AG04450 (cell line): ENCODE results near the gene WDR72. TPM values are rescaled to one million over a fixed set of nuclear protein-coding genes. Genes with fewer than 3 reads are reported as not detected.

Experiments
- CTCF ChIA-PET: fragments of 300-600, 350-600 bp; formaldehyde crosslinking; extraction: SDS; loops from one replicate; lab custom pipeline; 2022; ENCODE audit warnings: antibody characterized with exemption, inconsistent platforms; lab: Charles Lee
- POLR2A ChIA-PET: fragments of 350-600 bp; formaldehyde crosslinking; extraction: SDS; loops from one replicate; lab custom pipeline; 2021; ENCODE audit warnings: antibody characterized with exemption, inconsistent platforms; lab: Yijun Ruan, JAX
- DNase-seq: peaks from one replicate; pipeline ENCODE4 v3.0.0-alpha.2; 2011; ENCODE audit warnings: low read depth, low spot score
- H3K27ac ChIP-seq: one replicate; pipeline ENCODE4 v1.5.1; 2012; ENCODE audit warnings: low read depth, low read length, control low read depth
- H3K27me3 ChIP-seq: one replicate; pipeline ENCODE4 v1.6.0; 2012; ENCODE audit warnings: low read length; ENCODE audit not compliant: control insufficient read depth, insufficient read depth
- H3K4me3 ChIP-seq: 2 replicates; pipeline ENCODE4 v1.5.1; 2011; ENCODE audit warnings: mild to moderate bottlenecking, low read depth, low read length, control low read depth
- H3K9me3 ChIP-seq: 2 replicates; pipeline ENCODE4 v1.5.1; 2012; ENCODE audit warnings: low read length; ENCODE audit not compliant: control insufficient read depth, insufficient read depth
- polyA plus RNA-seq: library from polyadenylated mRNA; depleted of rRNA; stranded (reverse); fragments of >200 nt; gene quantifications from 2 replicates; pipeline ENCODE4 v1.2.3, GENCODE V29; 2011
- TF ChIP-seq, protein P1 (sequence below): IDR thresholded peaks from 2 replicates; pipeline ENCODE4 v1.5.1; 2011; ENCODE audit warnings: low read depth, low read length, control low read depth, inconsistent platforms

The WDR72 gene
- polyA plus RNA-seq, 1 experiment, result 0.02 TPM

DNA sequence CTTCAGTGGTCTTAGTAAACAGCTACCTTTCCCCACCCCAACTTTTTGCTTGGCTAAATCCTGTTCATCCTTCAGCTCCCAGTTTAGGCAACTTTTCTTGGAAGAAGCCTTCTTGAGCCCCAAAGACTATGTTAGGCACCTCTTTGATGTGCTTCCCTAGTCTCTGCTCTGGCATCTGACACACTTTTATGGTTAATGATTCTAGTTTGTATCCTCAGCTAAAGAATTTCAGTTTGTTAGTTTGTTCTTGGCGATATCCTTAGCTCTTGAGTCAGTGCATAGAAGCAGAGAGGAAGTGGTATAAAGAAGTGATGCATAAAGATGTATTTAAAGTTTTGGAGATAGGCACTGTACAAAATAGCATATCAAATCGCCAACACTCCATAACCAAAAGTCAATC, 168.4 kb downstream of the WDR72 start:
- ChIA-PET CTCF (no interaction called here), POLR2A (no interaction called here)

DNA sequence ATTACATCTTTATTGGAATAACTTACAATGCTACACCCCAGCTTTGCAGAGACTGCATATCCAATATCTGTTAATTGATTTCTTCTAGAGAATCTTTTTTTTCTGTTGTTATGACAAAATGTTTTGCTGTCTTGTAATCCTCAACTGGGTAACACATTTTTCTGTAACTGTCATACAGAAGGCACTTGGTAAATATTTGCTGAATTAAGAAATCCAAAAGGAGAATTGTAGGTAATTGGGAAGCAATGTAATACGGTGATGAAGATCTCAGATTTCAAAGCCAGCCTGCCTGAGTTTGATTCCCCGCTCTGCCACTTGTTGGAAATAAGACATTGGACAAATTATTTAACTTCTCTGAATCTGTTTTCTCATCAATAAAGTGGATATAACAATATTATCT, 169.1 kb downstream of the WDR72 start:
- Histone ChIP-seq H3K27ac (no peak overlapping the region), H3K9me3 (no peaks in the 10 kb centered on the region; the same call in 1 of the 2 replicates), H3K27me3 (no peaks in the 10 kb centered on the region), H3K4me3 (no peak overlapping the region)
- POLR2A ChIA-PET, result no interaction called here
- TF ChIP-seq, protein P1, sequence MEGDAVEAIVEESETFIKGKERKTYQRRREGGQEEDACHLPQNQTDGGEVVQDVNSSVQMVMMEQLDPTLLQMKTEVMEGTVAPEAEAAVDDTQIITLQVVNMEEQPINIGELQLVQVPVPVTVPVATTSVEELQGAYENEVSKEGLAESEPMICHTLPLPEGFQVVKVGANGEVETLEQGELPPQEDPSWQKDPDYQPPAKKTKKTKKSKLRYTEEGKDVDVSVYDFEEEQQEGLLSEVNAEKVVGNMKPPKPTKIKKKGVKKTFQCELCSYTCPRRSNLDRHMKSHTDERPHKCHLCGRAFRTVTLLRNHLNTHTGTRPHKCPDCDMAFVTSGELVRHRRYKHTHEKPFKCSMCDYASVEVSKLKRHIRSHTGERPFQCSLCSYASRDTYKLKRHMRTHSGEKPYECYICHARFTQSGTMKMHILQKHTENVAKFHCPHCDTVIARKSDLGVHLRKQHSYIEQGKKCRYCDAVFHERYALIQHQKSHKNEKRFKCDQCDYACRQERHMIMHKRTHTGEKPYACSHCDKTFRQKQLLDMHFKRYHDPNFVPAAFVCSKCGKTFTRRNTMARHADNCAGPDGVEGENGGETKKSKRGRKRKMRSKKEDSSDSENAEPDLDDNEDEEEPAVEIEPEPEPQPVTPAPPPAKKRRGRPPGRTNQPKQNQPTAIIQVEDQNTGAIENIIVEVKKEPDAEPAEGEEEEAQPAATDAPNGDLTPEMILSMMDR, result no peak
- CTCF ChIA-PET, result no interaction called here
- no peak for DNase-seq

More for the DNA sequence above, 168.4 kb downstream of the WDR72 start:
- DNase-seq, result no peak
- Histone ChIP-seq H3K27ac (no peak overlapping the region), H3K27me3 (no peaks in the 10 kb centered on the region), H3K9me3 (no peaks in the 10 kb centered on the region; the same call in 1 of the 2 replicates), H3K4me3 (no peak overlapping the region)
- TF ChIP-seq, protein P1, result no peak

DNA sequence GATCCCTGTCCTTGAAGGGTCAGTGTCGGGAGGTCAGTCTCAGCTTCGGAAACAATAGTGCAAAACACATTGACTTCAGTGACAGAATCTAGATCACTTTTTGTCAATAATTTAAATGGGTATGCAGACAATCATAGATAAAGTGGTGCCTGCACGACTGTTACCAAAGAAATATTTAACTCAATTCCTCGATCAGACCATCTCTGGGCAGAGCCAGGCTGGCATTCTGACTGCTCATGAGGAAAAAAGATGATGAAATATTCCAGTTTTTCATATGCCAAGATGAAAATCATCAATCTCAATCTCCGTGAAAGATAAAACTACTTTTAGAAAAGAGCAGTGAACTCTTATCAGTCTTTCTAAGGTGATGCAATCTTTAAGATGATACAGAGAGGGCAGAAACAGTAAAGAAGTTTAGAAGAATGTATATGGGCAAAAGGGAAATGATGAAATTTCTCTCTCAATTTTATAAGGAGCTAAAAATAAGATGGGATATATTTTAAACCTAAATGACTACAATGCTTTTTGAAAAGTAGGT, 169.9 kb downstream of the WDR72 start:
- Histone ChIP-seq H3K4me3 (no peak overlapping the region), H3K27me3 (no peaks in the 10 kb centered on the region), H3K27ac (no peak overlapping the region), H3K9me3 (no peaks in the 10 kb centered on the region; the same call in 1 of the 2 replicates)
- ChIA-PET POLR2A (no interaction called here), CTCF (no interaction called here)
- TF ChIP-seq, protein P1, result no peak
- no peak for DNase-seq

DNA sequence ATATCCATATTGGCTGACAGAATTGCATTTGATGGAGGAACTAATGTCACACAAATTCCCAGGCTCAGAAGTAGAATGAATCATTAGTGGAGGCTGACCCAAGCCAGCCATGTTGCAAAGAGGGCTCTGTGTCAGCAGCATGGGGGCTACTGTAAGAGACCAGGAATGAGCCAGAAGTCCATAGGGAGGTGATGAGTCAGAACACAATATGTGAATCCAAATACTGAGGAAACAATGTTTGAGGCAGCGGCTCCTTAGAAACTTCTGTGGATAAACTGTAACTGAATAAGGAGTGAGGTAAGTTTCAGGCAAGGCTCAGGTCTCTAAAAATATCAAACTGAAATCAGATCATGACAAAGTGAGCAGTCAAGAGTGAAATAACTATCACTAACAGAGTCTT, 170.7 kb downstream of the WDR72 start:
- H3K27ac ChIP-seq, result no peak overlapping the region
- H3K9me3 ChIP-seq, result no peaks in the 10 kb centered on the region; the same call in 1 of the 2 replicates
- POLR2A ChIA-PET, result no interaction called here
- H3K4me3 ChIP-seq, result no peak overlapping the region
- TF ChIP-seq, protein P1, result no peak
- no peaks in the 10 kb centered on the region for H3K27me3 ChIP-seq
- no peak for DNase-seq
- CTCF ChIA-PET, result no interaction called here

DNA sequence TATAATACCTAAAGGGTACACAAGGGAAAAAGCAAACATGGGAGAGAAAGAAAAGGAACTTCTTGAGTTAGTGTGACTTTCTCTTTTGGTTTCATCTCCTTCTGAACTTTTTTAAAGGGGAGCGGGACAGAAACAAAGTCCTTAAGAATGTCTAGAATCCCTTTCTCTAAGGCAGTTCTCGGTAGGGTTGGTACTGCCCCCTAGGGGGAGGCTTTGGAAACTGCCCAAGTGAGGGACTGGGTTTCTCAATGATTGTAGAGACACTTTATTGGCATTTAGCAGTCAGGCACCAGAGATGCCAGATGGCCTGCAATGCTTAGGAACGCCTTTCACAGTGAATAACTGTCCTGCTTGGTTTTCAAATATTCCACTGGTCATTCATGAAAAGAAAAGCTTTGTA, 172.7 kb downstream of the WDR72 start:
- no peaks in the 10 kb centered on the region for H3K9me3 ChIP-seq
- TF ChIP-seq, protein P1, result no peak
- no peaks in the 10 kb centered on the region for H3K27me3 ChIP-seq
- ChIA-PET CTCF (interaction anchor here (1.4 kb wide), 1 partner anchor 16 kb away, joined by 3 read pairs; no protein-coding TSS in a partner anchor), POLR2A (no interaction called here)
- no peak overlapping the region for H3K27ac ChIP-seq
- DNase-seq, result no peak
- H3K4me3 ChIP-seq, result no peak overlapping the region
